Activated CD8-positive, alpha-beta memory T cell treated with anti-CD3 and anti-CD28 coated beads, Interleukin-2, amount 50 U/mL, for 48 hours (primary cell): ENCODE measurements around the gene ZNF276.
"Not testable (repeated sequence)": the region's sequence is repeated elsewhere in the genome, so short reads cannot be mapped to it uniquely, and the experiment has no call there.

ENCODE experiments used
- DNase-seq: peaks from one replicate; pipeline ENCODE4 v3.0.0-alpha.2; 2020

Gene ZNF276

DNA sequence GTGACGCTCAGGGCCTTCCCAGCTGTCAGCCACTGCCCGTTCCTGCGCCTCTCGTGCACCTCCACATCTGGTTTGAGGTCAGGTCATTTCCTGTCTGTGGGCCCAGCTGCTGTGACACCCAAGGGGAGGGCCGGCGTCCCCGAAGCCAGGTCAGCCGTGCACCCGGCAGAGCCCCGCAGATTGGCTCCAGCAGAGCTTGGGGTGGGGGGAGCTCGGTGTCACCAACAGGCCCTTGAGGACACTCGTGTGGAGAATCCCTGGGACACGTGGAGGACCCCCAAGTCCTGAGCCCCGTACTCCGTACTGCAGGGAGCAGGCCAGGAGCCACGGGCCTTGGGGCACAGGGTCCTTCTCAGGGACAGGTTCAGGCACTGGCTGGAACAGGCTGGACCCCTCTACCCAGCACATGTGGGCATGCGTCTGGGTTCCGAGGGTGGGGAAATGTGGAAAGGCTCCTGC, 24.6 kb upstream of the ZNF276 start:
- peak; percentile 61 for DNase-seq

DNA sequence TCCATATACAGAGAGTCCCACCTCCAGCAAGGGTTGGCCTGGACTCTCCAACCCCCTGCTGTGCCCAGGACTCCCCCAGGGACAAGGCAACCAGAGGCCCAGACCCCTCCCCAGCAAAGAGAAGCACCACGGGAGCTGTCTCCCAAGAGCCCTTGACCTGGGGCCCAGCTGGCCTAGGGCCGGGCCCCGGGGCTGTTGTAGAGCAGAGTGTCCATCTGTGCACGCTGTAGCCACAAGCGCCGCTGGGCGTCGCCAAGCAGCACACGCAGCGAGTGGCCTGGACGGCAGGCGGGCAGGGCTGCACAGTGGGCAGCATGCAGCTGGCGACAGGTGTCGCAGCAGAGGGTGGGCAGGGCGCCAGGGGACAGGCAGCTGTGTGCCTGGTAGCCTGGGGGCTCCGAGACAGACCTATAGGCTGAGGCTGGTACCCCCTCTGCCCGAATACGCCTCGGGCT, 24.1 kb upstream of the ZNF276 start:
- no peak for DNase-seq

DNA sequence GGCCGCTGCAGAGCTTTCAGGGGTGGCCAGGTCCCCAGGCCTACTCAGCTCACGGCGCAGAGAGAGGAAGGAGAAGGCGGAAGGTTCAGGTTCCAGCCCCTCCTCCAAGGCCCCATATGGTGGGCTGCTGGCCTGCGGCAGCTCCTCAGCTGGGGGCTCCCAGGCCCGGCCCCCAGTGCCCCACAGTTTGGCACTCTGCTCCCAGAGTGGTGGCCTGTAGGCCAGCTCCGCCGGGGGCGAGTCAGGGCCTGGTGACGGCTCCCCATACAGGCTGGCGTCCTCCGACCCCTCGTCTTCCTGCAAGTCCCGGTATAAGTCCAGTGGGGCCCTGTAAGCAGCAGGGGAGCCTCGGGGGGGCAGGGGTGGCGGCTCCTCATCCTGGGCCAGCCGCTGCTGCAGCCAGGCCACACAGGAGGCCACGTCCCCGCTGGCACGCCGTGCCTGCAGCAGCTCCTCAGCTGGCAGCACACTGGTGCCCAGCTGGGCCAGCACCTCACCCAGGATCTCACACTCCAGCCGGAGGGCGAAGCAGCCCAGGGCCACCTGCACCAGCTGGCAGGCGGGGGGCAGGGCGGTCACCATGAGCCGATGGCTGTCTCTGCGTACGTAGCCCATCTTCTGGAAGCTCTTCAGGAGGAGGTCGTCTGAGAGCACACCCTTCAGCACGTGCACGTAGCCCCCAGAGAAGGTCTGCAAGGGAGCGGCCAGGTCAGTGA, 23.6 kb upstream of the ZNF276 start:
- DNase-seq, result no peak

GRCh38 chr16:89698717-89699116, 22.6 kb upstream of the ZNF276 start:
- not testable (repeated sequence) for DNase-seq

- not testable (repeated sequence) for DNase-seq
Measured at GRCh38 chr16:89699629-89700099, 21.7 kb upstream of the ZNF276 start.

- peak; percentile 99 for DNase-seq
Measured at GRCh38 chr16:89700100-89700648, 21.2 kb upstream of the ZNF276 start.

DNA sequence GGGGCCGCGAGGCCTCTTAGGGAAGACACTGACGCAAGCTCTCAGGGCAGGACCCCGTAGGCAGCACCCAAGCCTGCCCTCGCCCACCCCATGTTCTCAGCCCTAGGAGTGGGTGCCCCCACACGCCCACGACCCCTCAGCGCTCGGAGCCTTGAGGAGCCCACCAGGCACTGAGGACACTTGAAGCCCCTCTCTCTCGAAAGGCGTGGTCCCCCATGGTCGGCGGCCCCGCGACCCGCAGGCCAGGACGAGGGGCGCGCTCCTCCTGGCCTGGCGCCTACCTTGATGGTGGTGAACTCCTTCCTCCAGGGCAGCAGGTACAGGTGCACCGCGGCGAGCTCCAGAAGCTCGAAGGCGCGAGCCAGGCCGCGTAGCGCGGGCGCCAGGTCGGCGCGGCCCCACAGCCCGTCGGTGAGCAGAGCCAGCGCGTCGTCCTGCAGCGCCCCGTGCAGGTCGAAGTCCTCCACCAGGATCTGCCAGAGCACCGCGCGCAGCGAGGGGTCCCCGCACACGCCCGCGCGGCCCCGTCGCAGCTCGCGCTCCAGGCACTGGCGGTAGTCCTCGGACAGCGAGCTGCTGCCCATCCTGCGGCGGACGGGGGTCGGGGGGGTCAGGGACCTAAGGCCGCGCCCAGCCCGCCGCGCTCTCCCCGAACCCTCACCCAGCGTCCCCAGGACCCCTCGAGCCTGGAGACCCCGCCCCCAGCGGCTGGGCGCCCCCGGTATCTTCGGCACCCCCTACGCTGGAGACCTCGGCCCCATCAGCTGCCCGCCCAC, 20.5 kb upstream of the ZNF276 start:
- peak; percentile 79 for DNase-seq

DNA sequence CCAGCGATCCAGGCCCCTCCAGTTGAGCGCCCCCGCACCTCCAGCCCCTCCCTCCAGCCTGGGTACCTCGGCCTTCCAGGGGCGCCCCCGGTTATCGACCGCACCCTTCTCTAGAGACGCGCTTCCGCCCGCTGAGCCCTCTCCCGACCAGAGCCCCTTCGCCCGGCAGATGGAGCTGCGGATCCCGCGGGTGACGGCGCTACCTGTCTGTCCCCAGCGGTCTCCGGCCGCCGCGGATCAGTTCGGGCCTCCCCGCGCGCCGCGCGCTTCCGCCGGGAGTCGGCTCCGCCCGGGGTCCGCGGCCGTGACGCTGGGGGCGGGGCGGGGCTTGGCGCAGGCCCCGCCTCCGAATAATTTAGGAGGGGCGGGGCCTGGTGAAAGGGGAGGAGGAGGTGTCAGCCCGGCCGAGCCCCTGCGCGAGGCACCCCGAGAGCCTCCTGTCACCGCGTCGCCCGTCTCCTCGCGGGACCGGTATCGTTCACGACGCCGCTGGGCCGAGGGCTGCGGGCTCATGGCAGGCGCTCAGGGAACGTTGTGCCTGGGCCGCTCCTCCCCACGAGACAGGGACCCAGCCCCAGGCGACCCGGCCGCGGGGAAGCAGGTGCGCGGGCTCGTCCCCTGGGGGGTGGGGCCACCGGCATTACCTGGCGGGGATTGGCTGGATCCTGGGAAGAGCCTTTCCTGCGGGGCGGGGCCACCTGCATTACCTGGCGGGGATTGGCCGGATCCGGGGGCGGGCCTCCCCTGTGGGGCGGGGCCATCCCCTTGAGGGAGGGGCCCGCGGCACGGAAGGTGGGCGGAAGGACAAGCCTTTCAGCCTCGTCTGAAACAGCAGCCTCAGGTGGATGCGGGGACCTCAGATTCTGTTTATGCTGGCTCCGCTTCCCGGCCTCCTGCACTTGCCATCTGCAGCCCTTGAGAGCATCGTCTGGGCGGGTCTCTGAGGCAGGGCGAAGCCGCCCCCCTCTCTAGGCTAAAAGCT, 19.6 kb upstream of the ZNF276 start, which contains the start of gene SPATA2L:
SPATA2L (minus strand) TSS at position 281 of the 982 bp plus-strand sequence. CDS start 473 bp downstream, outside the sequence.
- peak; percentile 97 for DNase-seq

GRCh38 chr16:89704281-89704680, 17.1 kb upstream of the ZNF276 start:
- DNase-seq, result no peak

GRCh38 chr16:89705006-89705405, 16.3 kb upstream of the ZNF276 start:
- DNase-seq, result no peak

GRCh38 chr16:89706518-89707260, 14.6 kb upstream of the ZNF276 start:
- no peak for DNase-seq

- no peak for DNase-seq
Measured at GRCh38 chr16:89707695-89708094, 13.6 kb upstream of the ZNF276 start.

DNA sequence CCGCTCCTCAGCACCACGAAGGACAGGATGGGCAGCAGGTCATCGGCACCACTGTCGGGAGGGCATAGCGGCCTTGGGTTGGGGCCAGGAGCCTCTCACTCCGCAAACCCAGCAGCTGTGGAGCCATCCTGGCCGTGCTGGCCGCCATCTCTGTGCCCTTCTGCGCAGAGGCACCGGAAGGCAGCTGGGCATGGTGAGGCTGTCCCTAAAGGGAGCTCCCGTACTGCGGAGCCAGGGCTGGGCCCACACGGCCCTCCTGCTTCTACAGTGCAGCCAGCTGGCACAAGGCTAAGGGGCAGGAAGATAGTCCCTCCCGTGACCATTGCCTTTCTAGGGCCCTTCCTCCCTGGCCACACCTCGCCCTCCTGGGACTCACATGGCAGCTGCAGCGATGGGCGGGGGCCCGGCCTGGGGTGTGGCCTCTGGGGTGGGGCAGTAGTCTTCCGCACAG, 12.8 kb upstream of the ZNF276 start:
- no peak for DNase-seq

GRCh38 chr16:89709166-89709565, 12.2 kb upstream of the ZNF276 start:
- no peak for DNase-seq

DNA sequence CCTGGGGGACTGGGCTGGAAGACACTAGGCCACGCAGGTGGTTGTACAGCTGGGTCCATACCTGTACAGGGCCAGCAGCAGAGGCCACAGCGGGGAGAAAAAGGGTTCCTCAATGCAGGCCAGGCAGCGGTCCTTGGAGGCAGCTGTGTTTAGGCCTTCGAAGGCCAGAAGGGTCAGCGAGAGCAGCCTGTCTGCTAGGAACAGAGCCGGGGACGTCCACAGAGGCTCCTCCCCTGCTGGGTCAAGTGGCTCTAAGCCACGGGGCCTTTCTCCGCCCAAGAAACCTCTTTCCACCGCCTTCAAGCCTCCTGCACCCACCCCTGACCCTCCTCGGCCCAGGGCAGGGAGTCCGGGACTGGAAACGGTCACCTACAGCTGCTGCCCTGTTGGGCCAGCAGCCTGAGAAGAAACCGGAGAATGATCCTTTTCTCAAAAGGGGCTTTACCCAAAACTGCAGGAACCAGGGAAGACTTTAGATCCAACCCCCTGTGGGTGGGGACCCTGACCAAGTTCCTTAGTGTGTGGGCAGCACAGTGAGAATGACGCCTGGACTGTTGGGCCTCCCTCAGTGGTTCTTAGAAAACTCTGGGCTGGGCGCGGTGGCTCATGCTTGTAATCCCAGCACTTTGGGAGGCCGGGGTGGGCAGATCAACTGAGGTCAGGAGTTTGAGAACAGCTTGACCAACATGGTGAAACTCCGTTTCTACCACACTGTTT, 11.5 kb upstream of the ZNF276 start:
- peak; percentile 50 for DNase-seq

GRCh38 chr16:89710709-89711564, 10.4 kb upstream of the ZNF276 start:
- DNase-seq, result peak; percentile 55

DNA sequence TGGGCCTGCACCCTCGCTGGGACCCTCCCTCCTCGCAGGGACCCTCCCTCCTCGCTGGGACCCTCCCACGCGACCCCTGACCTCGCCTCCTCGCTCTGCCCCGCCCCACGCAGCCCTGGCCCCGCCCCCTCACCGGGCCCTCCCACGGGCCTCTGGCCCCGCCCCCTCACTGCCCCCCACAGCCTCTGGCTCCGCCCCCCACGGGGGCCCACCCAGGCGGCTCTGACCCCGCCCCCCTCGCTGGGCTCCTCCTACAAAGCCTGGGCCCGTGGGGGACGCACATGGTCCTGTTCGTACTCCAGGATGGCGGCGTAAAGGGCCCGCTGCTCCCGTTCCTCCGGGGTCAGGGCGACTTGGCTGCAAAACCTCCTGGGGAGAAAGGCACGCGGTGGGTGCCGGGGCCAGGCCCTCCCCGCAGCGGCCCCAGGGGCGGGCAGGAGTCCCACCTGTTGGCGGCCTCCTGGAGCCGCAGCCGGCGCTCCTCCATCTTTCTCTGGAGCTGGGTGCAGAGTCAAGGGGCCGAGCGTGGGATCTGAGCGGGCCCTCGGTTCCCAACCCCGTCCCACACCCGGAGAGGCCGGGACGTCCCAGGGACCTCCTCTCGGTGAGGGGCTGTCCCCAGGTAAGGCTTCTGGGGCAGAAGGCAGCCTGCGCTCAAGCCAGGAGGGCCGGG, 9.6 kb upstream of the ZNF276 start:
- DNase-seq, result peak; percentile 90

- no peak for DNase-seq
Measured at GRCh38 chr16:89712274-89712781, 9.0 kb upstream of the ZNF276 start.

DNA sequence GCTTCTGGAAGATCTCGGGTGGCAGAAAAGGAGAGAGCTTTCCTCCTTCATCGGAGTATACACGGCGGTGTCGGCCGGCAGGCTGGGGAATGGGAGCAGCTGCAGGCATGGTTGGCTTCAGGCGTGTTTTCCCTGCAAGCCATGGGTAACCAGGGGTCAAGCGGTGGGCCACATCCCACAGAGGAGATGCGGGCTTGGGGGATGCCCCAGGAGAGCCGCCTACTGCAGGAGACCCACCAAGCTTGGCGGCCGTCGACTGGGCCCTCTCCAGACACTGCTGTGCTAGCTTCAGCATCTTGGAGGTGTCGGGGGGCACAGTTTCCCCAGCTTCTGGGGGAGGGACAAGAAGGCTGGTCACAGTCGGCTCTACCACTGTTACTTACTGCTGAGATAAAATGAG, 4.8 kb upstream of the ZNF276 start:
- DNase-seq, result no peak
